Left cardiac atrium (tissue), 4 donors: ENCODE data around the gene MMP25. TPM values are rescaled to one million over a fixed set of nuclear protein-coding genes. Genes with fewer than 3 reads are reported as not detected.
"Not testable (repeated sequence)": the region's sequence is repeated elsewhere in the genome, so short reads cannot be mapped to it uniquely, and the experiment has no call there.

Experiments used
- ATAC-seq, 2 donors: fragments of 200-7000 bp; cut with Tn5 transposase; one replicate each; pipeline ENCODE4 v1.9.1; 2020; ENCODE audit warnings: mild to moderate bottlenecking in 2 of 2, moderate library complexity in 2 of 2
- DNase-seq: peaks from one replicate; pipeline ENCODE4 v3.0.0-alpha.2; 2020
- intact Hi-C, 2 donors: fragments of 100-400 bp; cut with DNase I; formaldehyde crosslinking; loops; one replicate each; pipeline versions ENCODE4 v1.14.1 to v1.15.1; 2022 to 2023
- total RNA-seq, 2 donors: library from RNA; stranded (reverse); fragmentation: NEBNext Ultra II Directional; extraction: Animal tissue kit (Norgen Biotek cat#: 25700); gene quantifications; one replicate each; pipeline ENCODE4 v1.2.1, GENCODE V29; 2021
- donor health status: DM: no; HTN: yes; CAD: no.
- donor health status: DM: no; HTN: yes; CAD: no; lungs with severe emphysema.
- donor health status: DM: yes; HTN: yes; CAD: no.
- donor health status: Dilated cardiomyopathy.

MMP25 gene
- total RNA-seq, 2 donors from 2014 or later, result 1.5 to 2.3 TPM

- DNase-seq (no peak), ATAC-seq (no peak)
- intact Hi-C loops, result no loop called here
Measured at GRCh38 chr16:3063625-3064386, 17.4 kb downstream of the MMP25 start.

- intact Hi-C loops, result no loop called here
- peak; percentile 82 to 83 for ATAC-seq
- DNase-seq, result peak; percentile 80
Measured at GRCh38 chr16:3065069-3065741, 18.8 kb downstream of the MMP25 start, which contains the start of gene IL32. IL32 (plus strand) TSS chr16:3065640; CDS start chr16:3065812, 172 bp downstream.

DNA sequence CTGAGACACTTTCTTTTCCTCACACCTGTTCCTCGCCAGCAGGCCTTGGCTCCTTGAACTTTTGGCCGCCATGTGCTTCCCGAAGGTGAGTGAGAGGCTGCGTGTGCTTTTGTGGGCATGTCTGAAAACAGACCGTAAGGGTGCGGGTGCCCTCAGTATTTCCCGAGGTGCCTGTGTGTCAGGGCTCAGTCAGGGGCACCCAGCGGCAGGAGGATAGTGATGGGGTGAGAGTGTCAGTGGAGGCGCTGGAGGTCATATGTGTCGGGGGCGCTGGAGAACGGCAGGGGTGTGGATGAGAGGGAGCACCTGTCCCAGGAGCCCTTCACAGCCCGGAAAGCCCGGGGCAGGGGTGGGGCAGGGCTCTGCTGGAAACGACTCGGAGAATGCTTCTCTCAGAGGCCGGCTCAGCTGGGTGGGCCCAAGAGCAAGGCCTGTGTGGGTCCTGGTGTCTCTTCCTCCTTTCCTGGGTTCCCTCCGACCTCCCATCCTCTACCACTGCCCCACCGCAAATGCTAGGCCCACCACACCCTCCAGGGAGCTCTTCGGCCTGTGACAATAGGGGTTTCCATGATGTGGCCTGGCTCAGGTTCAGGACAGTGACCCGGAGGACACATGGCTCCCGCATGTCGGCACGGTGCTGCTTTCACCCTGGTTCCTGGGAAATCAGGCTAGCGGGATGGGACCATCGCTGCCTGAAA, 19.5 kb downstream of the MMP25 start:
- ATAC-seq, result peak; percentile 12 to 29
- intact Hi-C loops, result no loop called here
- DNase-seq, result peak; percentile 31

DNA sequence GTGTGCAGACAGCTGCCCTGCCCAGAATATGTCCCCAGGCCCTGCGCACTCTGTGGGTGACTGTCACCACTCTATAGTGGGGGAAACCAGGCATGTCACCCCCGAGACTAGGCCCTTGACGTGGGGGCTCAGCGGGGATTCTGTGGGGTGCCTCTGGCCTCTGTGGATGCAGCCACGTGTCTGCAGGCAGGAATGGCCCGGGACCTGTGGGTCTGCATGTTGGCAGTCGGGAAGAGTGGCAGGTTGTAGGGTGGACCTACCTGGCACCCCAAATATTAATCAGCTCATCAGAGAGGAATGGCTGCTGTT, 20.0 kb downstream of the MMP25 start:
- ATAC-seq (no peak), DNase-seq (no peak)
- intact Hi-C loops, result no loop called here

DNA sequence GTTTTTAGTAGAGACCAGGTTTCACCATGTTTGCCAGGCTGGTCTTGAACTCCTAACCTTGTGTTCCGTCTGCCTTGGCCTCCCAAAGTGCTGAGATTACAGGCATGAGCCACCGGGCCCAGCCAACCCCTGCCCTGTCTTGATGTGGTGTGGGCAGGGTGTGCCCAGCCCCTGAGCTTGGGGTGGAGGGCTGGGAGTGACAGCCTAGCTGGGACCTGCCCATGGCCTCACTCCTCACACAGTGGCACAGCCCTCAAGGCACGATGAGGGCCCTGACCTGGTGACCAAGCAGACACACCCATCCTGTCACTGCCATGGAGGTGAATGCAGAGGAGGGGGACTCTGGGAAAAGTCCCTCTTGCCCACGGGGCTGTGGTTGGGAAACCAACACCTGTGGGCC, 22.1 kb downstream of the MMP25 start:
- intact Hi-C loops, result no loop called here
- DNase-seq (no peak), ATAC-seq (no peak)

DNA sequence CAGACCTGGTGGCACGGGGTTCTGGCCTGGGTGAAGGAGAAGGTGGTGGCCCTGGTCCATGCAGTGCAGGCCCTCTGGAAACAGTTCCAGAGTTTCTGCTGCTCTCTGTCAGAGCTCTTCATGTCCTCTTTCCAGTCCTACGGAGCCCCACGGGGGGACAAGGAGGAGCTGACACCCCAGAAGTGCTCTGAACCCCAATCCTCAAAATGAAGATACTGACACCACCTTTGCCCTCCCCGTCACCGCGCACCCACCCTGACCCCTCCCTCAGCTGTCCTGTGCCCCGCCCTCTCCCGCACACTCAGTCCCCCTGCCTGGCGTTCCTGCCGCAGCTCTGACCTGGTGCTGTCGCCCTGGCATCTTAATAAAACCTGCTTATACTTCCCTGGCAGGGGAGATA, 22.8 kb downstream of the MMP25 start:
- ATAC-seq, intact Hi-C loops, DNase-seq: not testable (repeated sequence)

DNA sequence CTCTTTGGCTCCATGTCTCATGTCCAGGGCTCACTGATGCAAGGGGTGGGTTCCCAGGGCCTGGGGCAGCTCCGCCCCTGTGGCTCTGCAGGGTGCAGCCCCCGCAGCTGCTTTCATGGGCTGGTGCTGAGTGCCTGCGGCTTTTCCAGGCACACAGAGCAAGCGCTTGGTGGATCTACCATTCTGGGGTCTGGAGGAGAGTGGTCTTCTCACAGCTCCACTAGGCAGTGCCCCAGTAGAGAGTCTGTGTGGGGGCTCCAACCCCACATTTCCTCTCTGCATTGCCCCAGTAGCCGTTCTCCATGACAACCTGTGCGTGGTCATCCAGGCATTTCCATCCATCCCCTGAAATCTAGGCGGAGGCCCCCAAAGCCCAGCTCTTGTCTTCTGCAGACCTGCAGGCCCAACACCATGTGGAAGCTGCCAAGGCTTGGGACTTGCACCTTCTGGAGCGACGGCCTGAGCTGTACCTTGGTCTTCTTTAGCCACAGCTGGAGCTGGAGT, 24.3 kb downstream of the MMP25 start:
- ATAC-seq (no peak), DNase-seq (no peak)
- intact Hi-C loops, result no loop called here

DNA sequence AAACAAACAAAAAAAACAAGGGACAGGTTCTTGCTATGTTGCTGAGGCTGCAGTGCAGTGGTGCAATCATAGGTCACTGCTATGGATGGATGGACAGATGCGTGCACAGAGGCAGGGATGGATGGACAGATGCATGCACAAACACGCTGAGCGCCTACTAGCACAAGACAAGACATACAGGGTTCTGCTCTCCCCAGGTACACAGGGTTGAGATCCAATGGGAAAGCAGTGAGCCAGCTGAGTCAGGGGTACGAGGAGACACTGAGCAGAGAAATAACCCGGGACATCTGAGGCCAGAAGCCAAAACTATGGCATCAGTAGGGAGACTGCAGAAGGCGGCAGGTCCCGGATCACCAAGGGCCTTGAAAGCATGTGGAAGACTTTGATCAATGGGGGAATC, 25.3 kb downstream of the MMP25 start:
- ATAC-seq (no peak), DNase-seq (no peak)
- intact Hi-C loops, result no loop called here

DNA sequence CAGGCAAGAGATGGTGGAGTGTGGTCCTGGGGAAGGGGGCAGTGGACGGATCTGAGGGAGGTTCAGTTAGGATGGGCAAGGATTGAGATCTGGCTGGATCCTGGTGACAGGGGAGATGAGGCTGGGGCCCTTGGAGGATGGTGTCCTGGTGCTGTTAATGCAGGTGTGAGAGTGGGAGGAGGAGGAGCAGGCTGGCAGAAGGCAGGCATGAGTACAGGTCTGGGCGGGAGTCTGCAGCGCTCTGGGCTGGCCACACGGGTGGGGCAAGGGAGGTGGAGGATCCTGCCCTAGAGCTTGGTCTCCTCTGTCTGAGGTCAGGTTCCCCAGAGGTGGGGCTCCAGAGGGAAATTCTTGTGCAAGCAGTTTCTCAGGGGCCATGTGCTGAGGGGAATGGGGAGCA, 25.8 kb downstream of the MMP25 start:
- ATAC-seq, DNase-seq, intact Hi-C loops: not testable (repeated sequence)

DNA sequence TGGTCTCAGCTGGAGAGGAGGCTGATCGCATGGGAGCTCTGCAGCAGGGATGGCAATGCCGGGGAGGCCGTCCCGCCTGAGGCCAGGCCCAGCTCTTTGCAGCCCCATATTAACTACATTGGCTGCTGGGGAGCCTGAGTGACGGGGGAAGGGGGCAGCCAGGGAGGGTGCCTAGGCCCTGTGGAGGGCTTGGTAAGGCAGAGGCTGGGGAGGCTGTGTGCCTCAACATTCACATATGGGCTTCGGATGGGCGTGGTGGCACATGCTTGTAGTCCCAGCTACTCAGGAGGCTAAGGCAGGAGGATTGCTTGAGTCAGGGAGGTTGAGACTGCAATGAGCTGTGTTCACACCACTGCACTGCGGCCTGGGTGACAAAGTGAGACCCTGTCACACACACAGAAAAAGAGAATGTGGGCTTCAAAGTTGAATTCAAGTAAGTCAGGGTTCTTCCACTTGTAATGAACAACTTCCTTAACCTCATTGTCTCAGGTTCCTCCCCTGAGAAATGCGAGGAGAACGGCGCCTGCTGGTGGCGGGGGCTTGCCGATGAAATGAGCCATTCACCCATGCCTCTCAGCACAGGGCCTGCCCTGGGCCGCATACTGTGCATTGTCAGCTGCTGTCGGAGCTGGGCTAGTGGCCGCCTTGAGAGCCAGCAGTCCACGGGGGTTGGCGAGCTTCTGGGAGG, 26.4 kb downstream of the MMP25 start:
- intact Hi-C loops, DNase-seq, ATAC-seq: not testable (repeated sequence)

DNA sequence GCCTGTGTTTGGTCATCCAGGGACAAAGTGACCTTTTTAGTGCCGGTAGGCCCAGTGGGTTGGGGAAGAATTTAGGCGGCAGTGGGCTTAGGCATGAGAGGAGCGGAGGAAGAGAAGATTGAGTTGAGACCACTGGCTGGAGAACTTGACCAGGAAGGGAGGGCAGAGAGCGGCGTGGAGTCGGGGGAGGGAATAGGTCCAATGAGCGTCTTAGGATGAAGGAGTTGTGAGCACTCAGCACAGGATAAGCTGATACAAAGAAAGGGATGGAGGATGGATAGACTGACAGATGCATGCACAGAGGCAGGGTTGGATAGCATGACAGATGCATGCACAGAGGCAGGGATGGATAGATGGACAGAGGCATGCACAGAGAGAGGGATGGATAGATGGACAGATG, 27.1 kb downstream of the MMP25 start:
- intact Hi-C loops, result no loop called here
- DNase-seq, result no peak
- no peak for ATAC-seq

DNA sequence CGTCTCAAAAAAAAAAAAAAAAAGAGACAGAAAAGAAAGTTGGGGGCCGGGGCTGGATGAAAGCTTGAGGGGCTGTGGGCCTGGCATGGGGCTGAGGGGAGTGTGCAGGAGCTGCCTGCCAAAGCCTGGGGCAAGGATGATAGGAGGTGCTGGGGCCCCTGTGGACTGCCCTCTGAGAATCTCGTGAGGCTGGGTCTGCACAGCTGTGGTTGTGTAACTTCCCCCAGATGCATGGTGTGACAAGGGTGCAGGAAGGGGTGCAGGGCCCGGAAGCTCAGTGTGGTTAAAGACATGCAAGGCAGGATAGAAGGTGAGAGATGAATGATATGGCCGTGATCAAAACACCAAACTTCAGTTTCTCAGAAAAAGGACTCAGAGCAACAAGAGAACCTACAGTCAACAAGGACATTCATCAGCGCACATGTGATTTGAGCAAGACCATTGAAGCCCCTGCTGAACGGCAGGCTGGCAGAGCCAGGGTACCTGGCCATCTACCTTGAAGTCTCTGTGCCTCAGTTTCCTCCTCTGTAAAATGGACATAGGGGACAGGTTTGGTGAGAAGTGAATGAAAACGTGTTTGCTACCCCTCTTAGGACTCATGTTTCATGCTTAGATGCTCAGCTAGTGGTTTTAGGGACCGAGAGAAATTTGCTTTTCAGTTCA, 28.6 kb downstream of the MMP25 start:
- peak; percentile 60 to 69 for ATAC-seq
- intact Hi-C loops, result no loop called here

GRCh38 chr16:3075523-3075915, 29.2 kb downstream of the MMP25 start:
- DNase-seq, result peak; percentile 71
- peak; percentile 19 to 49 for ATAC-seq
- intact Hi-C loops, result no loop called here

More for the DNA sequence above, 28.6 kb downstream of the MMP25 start:
- DNase-seq, result no peak

GRCh38 chr16:3075946-3076345, 29.6 kb downstream of the MMP25 start:
- ATAC-seq, intact Hi-C loops: not testable (repeated sequence)

GRCh38 chr16:3076577-3076976, 30.2 kb downstream of the MMP25 start:
- DNase-seq, result no peak
- intact Hi-C loops, result no loop called here
- ATAC-seq, result no peak

More at GRCh38 chr16:3075946-3076345, 29.6 kb downstream of the MMP25 start:
- DNase-seq, result not testable (repeated sequence)

GRCh38 chr16:3080024-3080423, 33.7 kb downstream of the MMP25 start:
- DNase-seq (no peak), ATAC-seq (no peak)
- intact Hi-C loops, result no loop called here

GRCh38 chr16:3081957-3082356, 35.6 kb downstream of the MMP25 start:
- ATAC-seq, DNase-seq, intact Hi-C loops: not testable (repeated sequence)

GRCh38 chr16:3083408-3083807, 37.0 kb downstream of the MMP25 start:
- DNase-seq, intact Hi-C loops, ATAC-seq: not testable (repeated sequence)

DNA sequence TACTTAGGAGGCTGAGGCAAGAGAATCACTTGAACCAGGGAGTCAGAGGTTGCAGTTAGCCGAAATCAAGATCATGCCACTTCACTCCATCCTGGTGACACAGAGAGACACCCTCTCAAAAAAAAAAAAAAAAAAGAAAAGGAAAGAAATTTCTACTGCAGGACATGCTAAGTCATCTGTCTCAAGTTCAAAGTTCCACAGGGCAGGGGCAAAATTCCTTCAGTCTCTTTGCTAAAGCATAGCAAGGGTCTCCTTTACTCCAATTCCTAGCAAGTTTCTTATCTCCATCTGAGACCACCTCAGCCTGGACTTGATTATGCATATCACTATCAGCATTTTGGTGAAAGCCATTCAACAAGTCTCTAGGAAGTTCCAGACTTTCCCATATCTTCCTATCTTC, 38.1 kb downstream of the MMP25 start:
- no peak for DNase-seq
- intact Hi-C loops, result no loop called here
- no peak for ATAC-seq
